ENCODE results near the gene DGAT2. TPM values are rescaled to one million over a fixed set of nuclear protein-coding genes. Genes with fewer than 3 reads are reported as not detected.

The DGAT2 gene
- total and polyA plus RNA-seq, 4 donors = 57.2 to 152 (median 108) TPM

DNA sequence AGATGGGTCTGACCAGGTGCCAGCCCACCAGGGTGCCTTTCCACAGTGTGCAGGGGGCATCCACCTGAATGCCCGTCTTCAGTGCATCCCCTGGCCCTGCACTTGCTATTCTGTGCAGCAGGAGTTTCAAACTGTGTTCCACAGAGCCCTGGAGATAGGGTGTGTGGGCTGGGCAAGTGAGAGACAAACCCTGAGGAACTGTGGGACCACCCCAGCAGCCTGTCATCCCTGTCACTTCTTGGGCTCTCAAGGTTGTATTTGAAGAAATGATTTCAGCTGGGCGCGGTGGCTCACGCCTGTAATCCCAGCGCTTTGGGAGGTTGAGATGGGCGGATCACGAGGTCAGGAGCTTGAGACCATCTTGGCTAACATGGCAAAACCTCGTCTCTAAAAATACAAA is 6.4 kb upstream of the DGAT2 start:
- Histone ChIP-seq H3K9me3 (ENCODE audit: control insufficient read depth in 4 of 4, low read length in 3 of 4) (no peaks in the 10 kb centered on the region), H3K4me1 (ENCODE audit: control insufficient read depth in 4 of 4, insufficient read depth in 4 of 4, low read length in 3 of 4) (peaks cover 16 to 57% (median 41%) of the 10 kb centered on the region in 4 donors), H3K4me3 (ENCODE audit: low read depth in 1 of 3, low read length in 3 of 3) (no peak overlapping the region), H3K27ac (ENCODE audit: low read depth in 1 of 2, low read length in 2 of 2) (no peak overlapping the region), H3K36me3 (ENCODE audit: control insufficient read depth in 4 of 4, insufficient read depth in 3 of 4, low read depth in 1 of 4, low read length in 3 of 4) (no peaks in the 10 kb centered on the region), H3K9ac (ENCODE audit: low read depth in 1 of 2, low read length in 2 of 2) (no peak overlapping the region), H3K27me3 (ENCODE audit: control insufficient read depth in 4 of 4, insufficient read depth in 4 of 4, low read length in 3 of 4) (no peaks in the 10 kb centered on the region)
- 91% methylated on average over 8 of the region's 8 CpGs for WGBS
- no peak for DNase-seq (ENCODE audit: low spot score)
- TF ChIP-seq, protein P1, sequence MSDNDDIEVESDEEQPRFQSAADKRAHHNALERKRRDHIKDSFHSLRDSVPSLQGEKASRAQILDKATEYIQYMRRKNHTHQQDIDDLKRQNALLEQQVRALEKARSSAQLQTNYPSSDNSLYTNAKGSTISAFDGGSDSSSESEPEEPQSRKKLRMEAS (IDR thresholded peaks at IDR 0.05) = no peak
- TF ChIP-seq EGR1 (IDR thresholded peaks at IDR 0.05; ENCODE audit: low read depth in 2 of 2) (no peak), HNF4A (conservative IDR thresholded peaks at IDR 0.05) (no peak), TAF1 (conservative IDR thresholded peaks at IDR 0.05) (no peak), GABPA (IDR thresholded peaks at IDR 0.05 in 1 of 2, conservative IDR thresholded peaks at IDR 0.05 in 1 of 2) (no peak), FOXA1 (IDR thresholded peaks at IDR 0.05) (no peak), RXRA (IDR thresholded peaks at IDR 0.05) (no peak), HNF4G (IDR thresholded peaks at IDR 0.05) (no peak), REST (IDR thresholded peaks at IDR 0.05) (no peak), JUND (IDR thresholded peaks at IDR 0.05) (no peak), FOXA2 (IDR thresholded peaks at IDR 0.05) (no peak)
- TF ChIP-seq, protein P2, sequence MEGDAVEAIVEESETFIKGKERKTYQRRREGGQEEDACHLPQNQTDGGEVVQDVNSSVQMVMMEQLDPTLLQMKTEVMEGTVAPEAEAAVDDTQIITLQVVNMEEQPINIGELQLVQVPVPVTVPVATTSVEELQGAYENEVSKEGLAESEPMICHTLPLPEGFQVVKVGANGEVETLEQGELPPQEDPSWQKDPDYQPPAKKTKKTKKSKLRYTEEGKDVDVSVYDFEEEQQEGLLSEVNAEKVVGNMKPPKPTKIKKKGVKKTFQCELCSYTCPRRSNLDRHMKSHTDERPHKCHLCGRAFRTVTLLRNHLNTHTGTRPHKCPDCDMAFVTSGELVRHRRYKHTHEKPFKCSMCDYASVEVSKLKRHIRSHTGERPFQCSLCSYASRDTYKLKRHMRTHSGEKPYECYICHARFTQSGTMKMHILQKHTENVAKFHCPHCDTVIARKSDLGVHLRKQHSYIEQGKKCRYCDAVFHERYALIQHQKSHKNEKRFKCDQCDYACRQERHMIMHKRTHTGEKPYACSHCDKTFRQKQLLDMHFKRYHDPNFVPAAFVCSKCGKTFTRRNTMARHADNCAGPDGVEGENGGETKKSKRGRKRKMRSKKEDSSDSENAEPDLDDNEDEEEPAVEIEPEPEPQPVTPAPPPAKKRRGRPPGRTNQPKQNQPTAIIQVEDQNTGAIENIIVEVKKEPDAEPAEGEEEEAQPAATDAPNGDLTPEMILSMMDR (IDR thresholded peaks at IDR 0.05; ENCODE audit: low read depth, low read length, missing input control) = no peak

GRCh38 chr11:75762885-75763284 is 5.7 kb upstream of the DGAT2 start:
- Histone ChIP-seq H3K9me3 (ENCODE audit: control insufficient read depth in 4 of 4, low read length in 3 of 4) (no peaks in the 10 kb centered on the region), H3K4me1 (ENCODE audit: control insufficient read depth in 4 of 4, insufficient read depth in 4 of 4, low read length in 3 of 4) (peaks cover 16 to 51% (median 37%) of the 10 kb centered on the region in 4 donors), H3K27ac (ENCODE audit: low read depth in 1 of 2, low read length in 2 of 2) (peak overlapping the region; percentile 45 to 75), H3K36me3 (ENCODE audit: control insufficient read depth in 4 of 4, insufficient read depth in 3 of 4, low read depth in 1 of 4, low read length in 3 of 4) (no peaks in the 10 kb centered on the region), H3K27me3 (ENCODE audit: control insufficient read depth in 4 of 4, insufficient read depth in 4 of 4, low read length in 3 of 4) (no peaks in the 10 kb centered on the region), H3K4me3 (ENCODE audit: low read depth in 1 of 3, low read length in 3 of 3) (no peak overlapping the region), H3K9ac (ENCODE audit: low read depth in 1 of 2, low read length in 2 of 2) (no peak overlapping the region)
- 26% methylated on average over 2 of the region's 2 CpGs for WGBS
- DNase-seq (ENCODE audit: low spot score) = peak; percentile 51
- TF ChIP-seq, protein P3, sequence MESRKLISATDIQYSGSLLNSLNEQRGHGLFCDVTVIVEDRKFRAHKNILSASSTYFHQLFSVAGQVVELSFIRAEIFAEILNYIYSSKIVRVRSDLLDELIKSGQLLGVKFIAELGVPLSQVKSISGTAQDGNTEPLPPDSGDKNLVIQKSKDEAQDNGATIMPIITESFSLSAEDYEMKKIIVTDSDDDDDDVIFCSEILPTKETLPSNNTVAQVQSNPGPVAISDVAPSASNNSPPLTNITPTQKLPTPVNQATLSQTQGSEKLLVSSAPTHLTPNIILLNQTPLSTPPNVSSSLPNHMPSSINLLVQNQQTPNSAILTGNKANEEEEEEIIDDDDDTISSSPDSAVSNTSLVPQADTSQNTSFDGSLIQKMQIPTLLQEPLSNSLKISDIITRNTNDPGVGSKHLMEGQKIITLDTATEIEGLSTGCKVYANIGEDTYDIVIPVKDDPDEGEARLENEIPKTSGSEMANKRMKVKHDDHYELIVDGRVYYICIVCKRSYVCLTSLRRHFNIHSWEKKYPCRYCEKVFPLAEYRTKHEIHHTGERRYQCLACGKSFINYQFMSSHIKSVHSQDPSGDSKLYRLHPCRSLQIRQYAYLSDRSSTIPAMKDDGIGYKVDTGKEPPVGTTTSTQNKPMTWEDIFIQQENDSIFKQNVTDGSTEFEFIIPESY (IDR thresholded peaks at IDR 0.05) = peak; percentile 44
- TF ChIP-seq RAD21 (IDR thresholded peaks at IDR 0.05) (peak; percentile 36 to 50), REST (IDR thresholded peaks at IDR 0.05) (no peak), YY1 (IDR thresholded peaks at IDR 0.05) (peak; percentile 40), EGR1 (IDR thresholded peaks at IDR 0.05; ENCODE audit: low read depth in 2 of 2) (no peak), JUND (IDR thresholded peaks at IDR 0.05) (peak in 1 of 2 donors; percentile 80), TAF1 (conservative IDR thresholded peaks at IDR 0.05) (no peak), FOXA2 (IDR thresholded peaks at IDR 0.05) (peak; percentile 69), RXRA (IDR thresholded peaks at IDR 0.05) (peak; percentile 59 to 69), HNF4A (conservative IDR thresholded peaks at IDR 0.05) (peak; percentile 70 to 84), GABPA (IDR thresholded peaks at IDR 0.05 in 1 of 2, conservative IDR thresholded peaks at IDR 0.05 in 1 of 2) (no peak), HNF4G (IDR thresholded peaks at IDR 0.05) (peak; percentile 45), FOXA1 (IDR thresholded peaks at IDR 0.05) (peak; percentile 47), NR2F2 (IDR thresholded peaks at IDR 0.05) (no peak), SP1 (IDR thresholded peaks at IDR 0.05) (peak; percentile 55)
- TF ChIP-seq, protein P2 (IDR thresholded peaks at IDR 0.05; ENCODE audit: low read depth, low read length, missing input control) = no peak
- TF ChIP-seq, protein P1 (IDR thresholded peaks at IDR 0.05) = peak; percentile 28

Data from liver (tissue), 9 donors.